ENCODE measurements around the gene AGXT. TPM values are rescaled to one million over a fixed set of nuclear protein-coding genes. Genes with fewer than 3 reads are reported as not detected.

AGXT gene
- polyA plus RNA-seq, 1 donor (not counting 4 experiments of a cell fraction or from before 2014, with no cell fraction given), result not detected

DNA sequence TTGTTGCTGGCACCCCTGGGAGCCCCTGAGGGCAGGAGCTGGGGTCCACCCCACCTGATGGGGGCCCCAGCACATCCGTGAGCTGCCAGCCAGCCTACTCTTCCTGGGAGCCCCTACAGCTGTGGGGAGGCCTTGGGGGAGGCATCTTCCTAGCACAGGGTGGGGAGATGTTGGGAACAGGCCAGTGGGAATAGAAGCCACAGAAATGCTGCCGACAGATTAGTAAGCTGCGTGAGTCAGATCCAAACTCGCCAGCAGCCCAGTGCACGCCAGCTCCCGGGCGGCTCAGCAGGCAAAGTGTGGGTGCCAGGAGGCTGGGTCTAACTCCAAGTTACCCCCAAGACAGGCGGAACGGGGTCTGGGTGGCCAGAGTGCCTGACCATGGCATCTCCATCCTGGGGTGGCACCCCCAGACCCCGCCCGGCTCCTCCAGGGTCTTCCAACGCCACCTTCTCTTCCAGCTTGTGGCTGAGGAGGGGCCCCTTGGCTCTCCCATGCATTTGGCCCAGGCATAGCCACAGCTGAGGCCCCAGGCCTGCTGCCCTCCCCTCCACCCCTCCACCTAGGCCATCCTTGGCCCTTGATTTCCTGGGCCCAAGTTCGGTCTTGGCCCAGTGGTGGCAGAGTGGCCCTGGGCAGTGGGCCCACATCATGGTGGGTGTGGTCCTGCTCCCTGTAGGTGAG is 52.8 kb downstream of the AGXT start:
- peak overlapping the region; percentile 73 for H3K27ac ChIP-seq (ENCODE audit: control insufficient read depth, insufficient read depth, low read length)
- H3K9me1 ChIP-seq (ENCODE audit: control insufficient read depth, extremely low read depth, insufficient read depth, low read length), result peaks cover 5% of the 10 kb centered on the region
- peak; percentile 23 for DNase-seq (ENCODE audit: low read depth, low spot score)
- peak overlapping the region; percentile 56 for H3K4me2 ChIP-seq (ENCODE audit: control insufficient read depth, extremely low read depth, insufficient read depth, low read depth, low read length)
- no peaks in the 10 kb centered on the region for H3K9me3 ChIP-seq (ENCODE audit: control insufficient read depth, low read depth, low read length)
- no peaks in the 10 kb centered on the region for H3K36me3 ChIP-seq (ENCODE audit: control insufficient read depth in 2 of 2, extremely low read depth in 1 of 2, insufficient read depth in 2 of 2, low read length in 2 of 2)
- peaks cover 15% of the 10 kb centered on the region for H3K27me3 ChIP-seq (ENCODE audit: control insufficient read depth, extremely low read depth, insufficient read depth, low read length)
- peak; percentile 98 for FAIRE-seq
- H3K4me1 ChIP-seq (ENCODE audit: control insufficient read depth, extremely low read depth, insufficient read depth, low read length), result peaks cover 15% of the 10 kb centered on the region
- H3K9ac ChIP-seq (ENCODE audit: control insufficient read depth, extremely low read depth, insufficient read depth, low read length), result peak overlapping the region; percentile 66
- H3K4me3 ChIP-seq (ENCODE audit: control insufficient read depth in 2 of 3, extremely low read depth in 1 of 3, insufficient read depth in 2 of 3, low read depth in 1 of 3, low read length in 3 of 3), result no peak overlapping the region
- H4K20me1 ChIP-seq (ENCODE audit: control insufficient read depth, extremely low read depth, insufficient read depth, low read length), result peaks cover 5% of the 10 kb centered on the region
- no peak for TF ChIP-seq EZH2 (IDR thresholded peaks at IDR 0.05; ENCODE audit: low read length)
- dilution Hi-C loops (cut with MboI; ENCODE audit: extremely low pct_ligation_motif_present, low sequenced_read_pairs), result no loop called here
- no peaks in the 10 kb centered on the region for H3K79me2 ChIP-seq (ENCODE audit: control insufficient read depth, insufficient read depth, low read length)
- no peak overlapping the region for H2AFZ ChIP-seq (ENCODE audit: control insufficient read depth, low read length)

DNA sequence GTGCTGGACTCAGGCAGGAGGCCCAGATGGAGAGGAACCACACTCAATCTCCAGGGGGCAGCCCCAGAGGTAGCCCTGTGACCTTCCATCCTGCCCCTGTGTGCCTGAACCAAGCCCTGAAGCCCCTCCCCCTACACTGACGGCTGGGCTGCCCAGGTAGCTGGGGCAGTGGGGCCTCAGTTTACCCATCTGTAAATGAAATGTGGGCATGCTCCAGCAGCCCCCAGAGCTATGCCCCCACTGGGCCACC is 53.3 kb downstream of the AGXT start:
- FAIRE-seq (no peak), DNase-seq (ENCODE audit: low read depth, low spot score) (no peak)
- Histone ChIP-seq H4K20me1 (ENCODE audit: control insufficient read depth, extremely low read depth, insufficient read depth, low read length) (peaks cover 5% of the 10 kb centered on the region), H3K9ac (ENCODE audit: control insufficient read depth, extremely low read depth, insufficient read depth, low read length) (no peak overlapping the region), H3K9me3 (ENCODE audit: control insufficient read depth, low read depth, low read length) (no peaks in the 10 kb centered on the region), H3K4me2 (ENCODE audit: control insufficient read depth, extremely low read depth, insufficient read depth, low read depth, low read length) (peak overlapping the region; percentile 56), H3K79me2 (ENCODE audit: control insufficient read depth, insufficient read depth, low read length) (no peaks in the 10 kb centered on the region), H3K27me3 (ENCODE audit: control insufficient read depth, extremely low read depth, insufficient read depth, low read length) (peaks cover 15% of the 10 kb centered on the region), H2AFZ (ENCODE audit: control insufficient read depth, low read length) (no peak overlapping the region), H3K9me1 (ENCODE audit: control insufficient read depth, extremely low read depth, insufficient read depth, low read length) (peaks cover 5% of the 10 kb centered on the region), H3K4me3 (ENCODE audit: control insufficient read depth in 2 of 3, extremely low read depth in 1 of 3, insufficient read depth in 2 of 3, low read depth in 1 of 3, low read length in 3 of 3) (no peak overlapping the region), H3K4me1 (ENCODE audit: control insufficient read depth, extremely low read depth, insufficient read depth, low read length) (peaks cover 15% of the 10 kb centered on the region), H3K36me3 (ENCODE audit: control insufficient read depth in 2 of 2, extremely low read depth in 1 of 2, insufficient read depth in 2 of 2, low read length in 2 of 2) (no peaks in the 10 kb centered on the region), H3K27ac (ENCODE audit: control insufficient read depth, insufficient read depth, low read length) (peak overlapping the region; percentile 14)
- dilution Hi-C loops (cut with MboI; ENCODE audit: extremely low pct_ligation_motif_present, low sequenced_read_pairs), result no loop called here
- TF ChIP-seq EZH2 (IDR thresholded peaks at IDR 0.05; ENCODE audit: low read length), result no peak
- TF ChIP-seq, protein P1, sequence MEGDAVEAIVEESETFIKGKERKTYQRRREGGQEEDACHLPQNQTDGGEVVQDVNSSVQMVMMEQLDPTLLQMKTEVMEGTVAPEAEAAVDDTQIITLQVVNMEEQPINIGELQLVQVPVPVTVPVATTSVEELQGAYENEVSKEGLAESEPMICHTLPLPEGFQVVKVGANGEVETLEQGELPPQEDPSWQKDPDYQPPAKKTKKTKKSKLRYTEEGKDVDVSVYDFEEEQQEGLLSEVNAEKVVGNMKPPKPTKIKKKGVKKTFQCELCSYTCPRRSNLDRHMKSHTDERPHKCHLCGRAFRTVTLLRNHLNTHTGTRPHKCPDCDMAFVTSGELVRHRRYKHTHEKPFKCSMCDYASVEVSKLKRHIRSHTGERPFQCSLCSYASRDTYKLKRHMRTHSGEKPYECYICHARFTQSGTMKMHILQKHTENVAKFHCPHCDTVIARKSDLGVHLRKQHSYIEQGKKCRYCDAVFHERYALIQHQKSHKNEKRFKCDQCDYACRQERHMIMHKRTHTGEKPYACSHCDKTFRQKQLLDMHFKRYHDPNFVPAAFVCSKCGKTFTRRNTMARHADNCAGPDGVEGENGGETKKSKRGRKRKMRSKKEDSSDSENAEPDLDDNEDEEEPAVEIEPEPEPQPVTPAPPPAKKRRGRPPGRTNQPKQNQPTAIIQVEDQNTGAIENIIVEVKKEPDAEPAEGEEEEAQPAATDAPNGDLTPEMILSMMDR (optimal IDR thresholded peaks at IDR 0.05 in 1 of 3, IDR thresholded peaks at IDR 0.05 in 1 of 3, conservative IDR thresholded peaks at IDR 0.05 in 1 of 3; ENCODE audit: extremely low read depth in 1 of 3, insufficient read depth in 2 of 3, low read length in 3 of 3), result no peak
